GM12892 (cell line): Measurements from ENCODE around the gene MAP4K4.

Source experiments
- DNase-seq: peaks from one replicate; pipeline ENCODE4 v3.0.0; 2011; ENCODE audit not compliant: insufficient read length
- FAIRE-seq: peaks from 2 replicates; lab custom pipeline; 2011; peaks lifted over from hg19 to GRCh38; lab: Jason Lieb, UNC
- POLR2A ChIP-seq: IDR thresholded peaks from 2 replicates; pipeline ENCODE4 v1.6.1; 2011; ENCODE audit warnings: low read depth, low read length, control low read depth
- POLR2AphosphoS5 ChIP-seq: IDR thresholded peaks from 2 replicates; pipeline ENCODE4 v1.6.1; 2011; ENCODE audit warnings: low read depth, low read length, control low read depth
- TAF1 ChIP-seq: IDR thresholded peaks from 2 replicates; pipeline ENCODE4 v1.6.1; 2011; ENCODE audit warnings: low read depth, mild to moderate bottlenecking, control low read depth, low read length, borderline replicate concordance

The MAP4K4 gene

GRCh38 chr2:101778102-101778501 is 80.6 kb downstream of the MAP4K4 start:
- DNase-seq (no peak), FAIRE-seq (no peak)
- TF ChIP-seq POLR2A (no peak), TAF1 (no peak), POLR2AphosphoS5 (no peak)

- DNase-seq (no peak), FAIRE-seq (no peak)
- TF ChIP-seq POLR2AphosphoS5 (no peak), TAF1 (no peak), POLR2A (no peak)
Measured at GRCh38 chr2:101779190-101779589, 81.7 kb downstream of the MAP4K4 start.

- no peak for DNase-seq
- no peak for FAIRE-seq
- no peak for TF ChIP-seq POLR2AphosphoS5
- TF ChIP-seq POLR2A: no peak
- no peak for TF ChIP-seq TAF1
Measured at GRCh38 chr2:101779656-101780055, 82.1 kb downstream of the MAP4K4 start.

GRCh38 chr2:101781326-101781725 is 83.8 kb downstream of the MAP4K4 start:
- DNase-seq (no peak), FAIRE-seq (no peak)
- TF ChIP-seq TAF1: no peak
- TF ChIP-seq POLR2AphosphoS5: no peak
- TF ChIP-seq POLR2A: no peak

- no peak for FAIRE-seq
- no peak for TF ChIP-seq POLR2A
- no peak for TF ChIP-seq POLR2AphosphoS5
- no peak for TF ChIP-seq TAF1
- no peak for DNase-seq
Measured at GRCh38 chr2:101781791-101782426, 84.4 kb downstream of the MAP4K4 start.

- DNase-seq (no peak), FAIRE-seq (no peak)
- no peak for TF ChIP-seq TAF1
Measured at GRCh38 chr2:101782427-101782792, 84.9 kb downstream of the MAP4K4 start.

- FAIRE-seq (no peak), DNase-seq (no peak)
- TF ChIP-seq TAF1 (no peak), POLR2AphosphoS5 (no peak), POLR2A (no peak)
Measured at GRCh38 chr2:101787097-101787496, 89.6 kb downstream of the MAP4K4 start.

- no peak for FAIRE-seq
- TF ChIP-seq POLR2A (no peak), TAF1 (no peak)
- DNase-seq: no peak
Measured at GRCh38 chr2:101788565-101788964, 91.1 kb downstream of the MAP4K4 start.

- FAIRE-seq (peak; percentile 48), DNase-seq (no peak)
- TF ChIP-seq POLR2AphosphoS5: no peak
- TF ChIP-seq POLR2A: no peak
Measured at GRCh38 chr2:101788995-101789970, 91.8 kb downstream of the MAP4K4 start.

- DNase-seq: no peak
- FAIRE-seq: no peak
- TF ChIP-seq TAF1: no peak
Measured at GRCh38 chr2:101790416-101790815, 92.9 kb downstream of the MAP4K4 start.

GRCh38 chr2:101790857-101791256 is 93.3 kb downstream of the MAP4K4 start:
- no peak for FAIRE-seq
- no peak for TF ChIP-seq TAF1
- TF ChIP-seq POLR2A: no peak
- no peak for TF ChIP-seq POLR2AphosphoS5
- DNase-seq: no peak

GRCh38 chr2:101792208-101792607 is 94.7 kb downstream of the MAP4K4 start:
- TF ChIP-seq POLR2AphosphoS5 (no peak), TAF1 (no peak), POLR2A (no peak)
- no peak for DNase-seq
- no peak for FAIRE-seq
